DND-41 (cell line): ENCODE data around the gene CD151.
A peak's percentile ranks its signal among the peaks of the same experiment; 100 is the strongest.

Experiments
- ATAC-seq: fragments of 200-7000 bp; cut with Tn5 transposase; 3 replicates; pipeline ENCODE4 v1.9.1; 2021; ENCODE audit warnings: low read depth; ENCODE audit not compliant: insufficient read depth
- DNase-seq: peaks from one replicate; pipeline ENCODE4 v3.0.0-alpha.2; 2020
- H2AFZ ChIP-seq: 2 replicates; pipeline ENCODE4 v1.6.0; 2012; ENCODE audit warnings: low read depth, low read length
- H3K27ac ChIP-seq: 2 replicates; pipeline ENCODE4 v1.5.1; 2012; ENCODE audit warnings: low read length, inconsistent platforms
- H3K27me3 ChIP-seq: fragments of 200-600 bp; sonication (generic); 2 replicates; pipeline ENCODE4 v1.6.0; 2012; ENCODE audit warnings: low read length, mild to moderate bottlenecking, inconsistent platforms; ENCODE audit not compliant: insufficient read depth, poor library complexity
- H3K36me3 ChIP-seq: 2 replicates; pipeline ENCODE4 v1.5.1; 2012; ENCODE audit warnings: low read length, inconsistent platforms; ENCODE audit not compliant: insufficient read depth
- H3K4me1 ChIP-seq: 2 replicates; pipeline ENCODE4 v1.5.1; 2012; ENCODE audit warnings: mild to moderate bottlenecking, low read length; ENCODE audit not compliant: insufficient read depth
- H3K4me2 ChIP-seq: 2 replicates; pipeline ENCODE4 v1.6.0; 2012; ENCODE audit warnings: mild to moderate bottlenecking, moderate library complexity, low read length, inconsistent platforms; ENCODE audit not compliant: insufficient read depth
- H3K4me3 ChIP-seq, 2 experiments: fragments of 200-600 bp in 1 of 2; shearing (Covaris generic) in 1 of 2; 2 replicates each; pipeline ENCODE4 v1.5.1; 2012 to 2016; ENCODE audit warnings: inconsistent platforms in 2 of 2, low read length in 2 of 2, mild to moderate bottlenecking in 2 of 2, low read depth in 1 of 2, moderate library complexity in 1 of 2
- H3K79me2 ChIP-seq: 2 replicates; pipeline ENCODE4 v1.6.0; 2012; ENCODE audit warnings: low read length, inconsistent platforms; ENCODE audit not compliant: insufficient read depth
- H3K9ac ChIP-seq: 2 replicates; pipeline ENCODE4 v1.6.0; 2012; ENCODE audit warnings: low read depth, mild to moderate bottlenecking, inconsistent platforms, low read length, moderate library complexity
- H3K9me3 ChIP-seq: 2 replicates; pipeline ENCODE4 v1.5.1; 2012; ENCODE audit warnings: low read length, moderate library complexity, mild to moderate bottlenecking, inconsistent platforms; ENCODE audit not compliant: insufficient read depth, severe bottlenecking
- H4K20me1 ChIP-seq: 2 replicates; pipeline ENCODE4 v1.6.0; 2012; ENCODE audit warnings: low read length; ENCODE audit not compliant: insufficient read depth
- EZH2 ChIP-seq: IDR thresholded peaks from 3 replicates; pipeline ENCODE4 v1.6.1; 2012; ENCODE audit warnings: borderline replicate concordance, low read depth, mild to moderate bottlenecking, moderate library complexity, low read length, inconsistent platforms; ENCODE audit not compliant: severe bottlenecking
- TF ChIP-seq, protein P1 (sequence below): IDR thresholded peaks from 2 replicates; pipeline ENCODE4 v1.5.1; 2012; ENCODE audit warnings: borderline replicate concordance, low read length, moderate library complexity, mild to moderate bottlenecking; ENCODE audit not compliant: poor library complexity, severe bottlenecking; ENCODE audit errors: extremely low read depth

Gene CD151

DNA sequence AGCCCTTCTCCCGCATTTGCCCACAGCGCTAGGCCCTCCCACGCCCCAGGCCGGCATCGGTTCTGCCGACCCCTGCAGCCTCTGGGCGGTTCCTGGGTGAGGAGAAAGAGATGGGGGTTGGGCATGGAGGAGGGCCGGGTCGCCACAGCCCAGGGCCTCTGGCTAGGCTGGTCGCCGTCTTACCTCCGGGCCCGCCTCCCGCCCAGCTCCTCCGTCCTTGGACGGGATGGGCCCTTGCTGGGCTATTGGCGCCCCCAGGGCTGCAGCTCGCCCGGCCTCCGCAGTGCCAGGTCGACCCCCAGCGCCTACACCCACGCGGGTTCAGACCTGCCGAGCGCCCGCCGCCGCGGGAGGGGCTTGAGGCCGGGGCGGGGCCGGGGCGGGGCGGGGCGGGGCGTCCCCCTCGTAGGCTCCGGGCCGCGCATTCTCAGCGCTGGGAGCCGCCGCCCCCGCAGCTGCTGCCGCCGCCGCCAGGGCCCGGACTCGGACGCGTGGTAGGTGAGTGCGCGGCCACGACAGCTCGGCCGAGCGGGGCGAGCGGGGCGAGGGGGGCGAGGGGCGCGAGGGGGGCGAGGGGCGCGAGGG, at the start of gene CD151:
Gene CD151, plus strand, starts transcription at position 424 of the 585 bp plus-strand sequence. CDS start 3,118 bp downstream, outside the sequence.
- TF ChIP-seq, protein P1, sequence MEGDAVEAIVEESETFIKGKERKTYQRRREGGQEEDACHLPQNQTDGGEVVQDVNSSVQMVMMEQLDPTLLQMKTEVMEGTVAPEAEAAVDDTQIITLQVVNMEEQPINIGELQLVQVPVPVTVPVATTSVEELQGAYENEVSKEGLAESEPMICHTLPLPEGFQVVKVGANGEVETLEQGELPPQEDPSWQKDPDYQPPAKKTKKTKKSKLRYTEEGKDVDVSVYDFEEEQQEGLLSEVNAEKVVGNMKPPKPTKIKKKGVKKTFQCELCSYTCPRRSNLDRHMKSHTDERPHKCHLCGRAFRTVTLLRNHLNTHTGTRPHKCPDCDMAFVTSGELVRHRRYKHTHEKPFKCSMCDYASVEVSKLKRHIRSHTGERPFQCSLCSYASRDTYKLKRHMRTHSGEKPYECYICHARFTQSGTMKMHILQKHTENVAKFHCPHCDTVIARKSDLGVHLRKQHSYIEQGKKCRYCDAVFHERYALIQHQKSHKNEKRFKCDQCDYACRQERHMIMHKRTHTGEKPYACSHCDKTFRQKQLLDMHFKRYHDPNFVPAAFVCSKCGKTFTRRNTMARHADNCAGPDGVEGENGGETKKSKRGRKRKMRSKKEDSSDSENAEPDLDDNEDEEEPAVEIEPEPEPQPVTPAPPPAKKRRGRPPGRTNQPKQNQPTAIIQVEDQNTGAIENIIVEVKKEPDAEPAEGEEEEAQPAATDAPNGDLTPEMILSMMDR, result no peak
- no peak for TF ChIP-seq EZH2
- peak; percentile 68 for ATAC-seq

GRCh38 chr11:783581-784015, 49.2 kb upstream of the CD151 start:
- no peak for DNase-seq
- Histone ChIP-seq H4K20me1 (peaks cover 32% of the 10 kb centered on the region), H3K9me3 (no peaks in the 10 kb centered on the region), H3K79me2 (peaks cover 17% of the 10 kb centered on the region), H3K36me3 (peaks cover 24% of the 10 kb centered on the region), H3K4me1 (peaks cover 21% of the 10 kb centered on the region), H3K9ac (no peak overlapping the region), H3K27ac (no peak overlapping the region), H2AFZ (no peak overlapping the region), H3K27me3 (no peaks in the 10 kb centered on the region), H3K4me3 (no peak overlapping the region), H3K4me2 (no peak overlapping the region)
- ATAC-seq, result no peak
- TF ChIP-seq, protein P1, result no peak
- TF ChIP-seq EZH2, result no peak

More for the DNA sequence above, at the start of gene CD151:
- no peak for DNase-seq
- Histone ChIP-seq H3K27ac (no peak within 1 kb of the TSS), H3K9ac (peak within 1 kb of the TSS; percentile 53), H2AFZ (peak within 1 kb of the TSS; percentile 38; the same call in 1 of the 2 replicates), H3K4me1 (peaks cover 17% of the 10 kb centered on the region), H3K9me3 (no peaks in the 10 kb centered on the region), H3K4me3 (peak within 1 kb of the TSS; percentile 11 to 51; a peak in 3 of 4 replicates), H4K20me1 (peaks cover 14% of the 10 kb centered on the region), H3K79me2 (no peaks in the 10 kb centered on the region), H3K36me3 (peaks cover 10% of the 10 kb centered on the region), H3K27me3 (peaks cover 35% of the 10 kb centered on the region), H3K4me2 (peak within 1 kb of the TSS; percentile 60)

GRCh38 chr11:786235-787083, 46.3 kb upstream of the CD151 start:
- H3K36me3 ChIP-seq, result 0 out of 2 replicates have a peak, but pooled peaks cover 6% of the 10 kb centered on the region
- no peaks in the 10 kb centered on the region for H3K27me3 ChIP-seq
- no peaks in the 10 kb centered on the region for H3K4me1 ChIP-seq
- no peak overlapping the region for H3K4me2 ChIP-seq
- peaks cover 24% of the 10 kb centered on the region for H4K20me1 ChIP-seq
- no peak for ATAC-seq
- H2AFZ ChIP-seq, result no peak overlapping the region
- no peaks in the 10 kb centered on the region for H3K9me3 ChIP-seq
- H3K4me3 ChIP-seq, result no peak overlapping the region
- no peaks in the 10 kb centered on the region for H3K79me2 ChIP-seq
- H3K27ac ChIP-seq, result no peak overlapping the region
- TF ChIP-seq, protein P1, result no peak
- TF ChIP-seq EZH2, result no peak
- H3K9ac ChIP-seq, result no peak overlapping the region
- no peak for DNase-seq
